ENCODE data around the gene TIMM13. TPM values are rescaled to one million over a fixed set of nuclear protein-coding genes. Genes with fewer than 3 reads are reported as not detected.

Gene TIMM13
- total RNA-seq, 4 donors from 2014 or later: 28.8 to 43.6 (median 41.1) TPM

DNA sequence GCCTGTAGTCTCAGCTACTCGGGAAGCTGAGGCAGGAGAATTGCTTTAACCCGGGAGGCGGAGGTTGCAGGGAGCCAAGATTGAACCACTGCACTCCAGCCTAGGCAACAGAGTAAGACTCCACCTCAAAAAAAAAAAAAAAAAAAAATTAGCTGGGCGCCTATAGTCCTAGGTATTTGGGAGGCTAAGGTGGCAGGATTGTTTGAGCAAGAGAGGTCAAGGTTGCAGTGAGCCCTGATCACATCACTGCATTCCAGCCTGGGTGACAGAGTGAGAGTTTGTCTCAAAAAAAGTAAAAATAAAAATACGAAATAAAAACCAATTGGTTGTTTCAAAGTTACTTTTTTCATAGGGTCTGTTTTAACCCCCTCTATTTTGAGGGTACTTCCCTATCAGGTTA is 30.7 kb upstream of the TIMM13 start:
- DNase-seq (ENCODE audit: low spot score): no peak
- no peak for ATAC-seq (ENCODE audit: low FRiP score)
- TF ChIP-seq, protein P1, sequence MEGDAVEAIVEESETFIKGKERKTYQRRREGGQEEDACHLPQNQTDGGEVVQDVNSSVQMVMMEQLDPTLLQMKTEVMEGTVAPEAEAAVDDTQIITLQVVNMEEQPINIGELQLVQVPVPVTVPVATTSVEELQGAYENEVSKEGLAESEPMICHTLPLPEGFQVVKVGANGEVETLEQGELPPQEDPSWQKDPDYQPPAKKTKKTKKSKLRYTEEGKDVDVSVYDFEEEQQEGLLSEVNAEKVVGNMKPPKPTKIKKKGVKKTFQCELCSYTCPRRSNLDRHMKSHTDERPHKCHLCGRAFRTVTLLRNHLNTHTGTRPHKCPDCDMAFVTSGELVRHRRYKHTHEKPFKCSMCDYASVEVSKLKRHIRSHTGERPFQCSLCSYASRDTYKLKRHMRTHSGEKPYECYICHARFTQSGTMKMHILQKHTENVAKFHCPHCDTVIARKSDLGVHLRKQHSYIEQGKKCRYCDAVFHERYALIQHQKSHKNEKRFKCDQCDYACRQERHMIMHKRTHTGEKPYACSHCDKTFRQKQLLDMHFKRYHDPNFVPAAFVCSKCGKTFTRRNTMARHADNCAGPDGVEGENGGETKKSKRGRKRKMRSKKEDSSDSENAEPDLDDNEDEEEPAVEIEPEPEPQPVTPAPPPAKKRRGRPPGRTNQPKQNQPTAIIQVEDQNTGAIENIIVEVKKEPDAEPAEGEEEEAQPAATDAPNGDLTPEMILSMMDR (IDR thresholded peaks at IDR 0.05): no peak

DNA sequence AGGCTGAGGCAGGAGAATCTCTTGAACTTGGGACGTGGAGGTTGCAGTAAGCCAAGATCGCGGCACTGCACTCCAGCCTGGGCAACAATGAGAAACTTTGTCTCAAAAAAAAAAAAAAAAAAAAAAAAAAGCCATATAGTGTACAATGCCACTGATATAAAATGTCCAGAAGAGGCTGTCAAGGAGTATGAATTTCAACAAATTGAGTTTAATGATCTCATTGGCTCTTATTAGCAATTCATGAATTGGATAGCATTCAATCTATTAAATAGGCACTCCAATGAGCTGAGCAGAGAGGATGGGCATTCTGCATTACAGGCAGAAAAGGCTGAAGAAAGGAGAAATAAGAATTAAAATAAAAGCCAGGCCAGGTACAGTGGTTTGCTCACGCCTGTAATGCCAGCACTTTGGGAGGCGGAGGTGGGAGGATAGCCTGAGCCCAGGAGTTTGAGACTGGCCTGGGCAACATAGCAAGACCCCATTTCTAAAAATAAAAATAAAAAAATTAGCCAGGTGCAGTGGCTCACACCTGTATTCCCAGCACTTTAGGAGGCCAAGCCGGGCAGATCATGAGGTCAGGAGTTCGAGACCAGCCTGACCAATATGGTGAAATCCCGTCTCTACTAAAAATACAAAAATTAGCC is 30.1 kb upstream of the TIMM13 start:
- ATAC-seq (ENCODE audit: low FRiP score) (no peak), DNase-seq (ENCODE audit: low spot score) (no peak)
- TF ChIP-seq, protein P1 (IDR thresholded peaks at IDR 0.05): no peak

DNA sequence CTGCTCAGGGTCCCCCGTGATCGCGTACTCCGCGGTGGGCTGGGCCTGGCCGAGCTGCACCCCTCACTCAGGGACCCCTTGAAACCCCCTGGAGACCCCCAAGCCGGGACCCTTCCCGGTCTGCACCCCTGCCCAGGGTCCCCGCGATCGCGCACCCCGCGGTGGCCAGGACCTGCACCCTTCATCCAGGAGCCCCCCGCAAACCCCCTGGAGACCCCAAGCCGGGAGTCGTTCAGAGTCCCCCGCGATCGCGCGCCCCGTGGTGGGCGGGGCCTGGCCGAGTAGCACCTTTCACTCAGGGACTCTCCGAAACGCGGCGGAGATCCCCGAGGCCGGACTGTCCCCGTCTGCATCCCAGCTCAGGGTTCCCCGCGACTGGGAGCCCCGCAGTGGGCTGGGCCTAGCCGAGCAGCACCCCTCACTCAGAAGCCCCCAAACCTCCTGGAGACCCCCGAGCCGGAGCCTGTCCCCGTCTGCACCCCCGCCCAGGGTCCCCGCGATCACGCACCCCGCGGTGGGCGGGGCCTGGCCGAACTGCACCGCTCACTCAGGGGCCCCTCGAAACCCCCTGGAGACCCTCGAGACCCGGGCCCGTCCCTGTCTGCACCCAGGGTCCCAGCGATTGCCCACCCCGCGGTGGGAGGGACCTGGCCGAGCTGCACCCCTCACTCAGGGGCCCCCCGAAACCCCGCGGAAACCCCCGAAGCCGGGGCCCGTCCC is 28.6 kb upstream of the TIMM13 start:
- TF ChIP-seq, protein P1 (IDR thresholded peaks at IDR 0.05): no peak
- DNase-seq (ENCODE audit: low spot score) (peak; percentile 36), ATAC-seq (ENCODE audit: low FRiP score) (peak; percentile 55)

DNA sequence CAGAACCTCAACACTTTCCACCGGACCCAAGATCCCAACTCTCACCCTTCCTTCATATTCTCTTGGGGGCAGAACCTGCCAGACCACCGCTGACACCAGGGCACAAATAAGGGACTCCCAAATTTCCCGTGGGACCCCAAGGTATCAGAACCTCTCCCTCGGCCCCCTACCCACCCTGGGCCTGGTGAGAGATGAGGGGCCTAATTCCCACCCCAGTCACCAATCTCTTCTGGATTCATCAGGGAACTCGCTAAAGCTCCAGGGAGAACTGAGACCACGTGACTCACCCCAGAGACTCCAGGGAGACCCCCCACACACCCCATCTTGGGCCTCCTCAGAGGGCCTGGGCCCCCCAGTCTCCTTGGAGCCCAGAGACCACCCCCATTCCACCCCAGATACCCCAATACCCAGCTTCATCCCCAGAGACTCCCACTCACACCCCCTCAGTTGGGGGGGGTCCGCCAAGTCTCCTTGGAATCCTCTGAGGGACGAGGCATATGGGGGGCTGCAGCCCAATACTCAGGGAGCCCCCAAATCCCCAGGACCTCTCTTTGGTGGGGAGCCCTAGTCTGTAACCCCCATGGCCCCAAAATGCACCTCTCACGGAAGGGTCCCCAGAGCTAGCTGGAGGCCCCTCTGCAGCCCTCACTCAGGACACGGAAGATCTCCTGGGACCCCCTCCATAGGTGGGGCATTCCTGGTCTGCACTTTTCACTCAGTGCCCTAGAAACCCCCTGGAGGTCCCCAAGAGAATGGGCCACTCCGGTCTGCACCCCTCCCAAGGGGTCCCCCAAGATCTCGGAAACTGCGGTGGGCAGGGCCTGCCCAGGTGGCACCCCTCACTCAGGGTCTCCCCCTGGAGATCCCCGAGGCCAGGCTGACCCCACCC is 27.8 kb upstream of the TIMM13 start:
- no peak for DNase-seq (ENCODE audit: low spot score)
- TF ChIP-seq, protein P1 (IDR thresholded peaks at IDR 0.05): no peak
- no peak for ATAC-seq (ENCODE audit: low FRiP score)

DNA sequence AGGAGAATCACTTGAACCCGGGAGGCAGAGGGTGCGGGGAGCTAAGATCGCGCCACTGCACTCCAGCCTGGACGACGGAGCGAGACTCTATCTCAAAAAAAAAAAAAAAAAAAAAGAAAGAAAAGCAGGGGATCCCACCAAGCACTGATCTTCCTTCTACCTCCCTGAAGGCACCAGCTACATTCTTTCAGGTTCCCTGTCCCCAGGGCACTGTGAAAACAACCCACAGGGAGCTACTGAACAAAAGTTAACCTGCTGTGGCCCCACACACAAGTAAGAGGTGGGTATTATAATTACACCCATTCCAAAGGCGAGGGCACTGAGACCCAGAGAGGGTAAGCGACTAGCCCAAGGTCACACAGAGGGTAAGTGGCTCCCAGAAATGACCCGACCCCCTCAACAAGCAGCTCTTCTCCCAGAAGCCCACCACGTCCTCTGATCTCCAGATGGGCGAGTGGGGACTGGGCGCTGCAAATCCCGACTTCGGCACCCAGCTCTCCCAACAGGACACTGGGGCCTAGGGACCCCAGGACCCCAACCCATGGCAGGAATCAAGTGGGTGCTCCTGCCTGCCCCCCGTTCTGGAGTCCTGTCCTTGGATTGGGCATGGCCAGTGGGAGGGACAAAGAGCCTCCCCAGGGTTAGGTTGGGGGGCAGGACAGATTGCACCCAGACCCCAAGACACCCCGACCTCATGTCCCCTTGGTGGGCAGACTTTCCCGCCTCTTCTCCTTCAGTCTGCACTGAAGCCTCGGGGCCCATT is 27.0 kb upstream of the TIMM13 start:
- TF ChIP-seq, protein P1 (IDR thresholded peaks at IDR 0.05): no peak
- DNase-seq (ENCODE audit: low spot score) (no peak), ATAC-seq (ENCODE audit: low FRiP score) (no peak)

DNA sequence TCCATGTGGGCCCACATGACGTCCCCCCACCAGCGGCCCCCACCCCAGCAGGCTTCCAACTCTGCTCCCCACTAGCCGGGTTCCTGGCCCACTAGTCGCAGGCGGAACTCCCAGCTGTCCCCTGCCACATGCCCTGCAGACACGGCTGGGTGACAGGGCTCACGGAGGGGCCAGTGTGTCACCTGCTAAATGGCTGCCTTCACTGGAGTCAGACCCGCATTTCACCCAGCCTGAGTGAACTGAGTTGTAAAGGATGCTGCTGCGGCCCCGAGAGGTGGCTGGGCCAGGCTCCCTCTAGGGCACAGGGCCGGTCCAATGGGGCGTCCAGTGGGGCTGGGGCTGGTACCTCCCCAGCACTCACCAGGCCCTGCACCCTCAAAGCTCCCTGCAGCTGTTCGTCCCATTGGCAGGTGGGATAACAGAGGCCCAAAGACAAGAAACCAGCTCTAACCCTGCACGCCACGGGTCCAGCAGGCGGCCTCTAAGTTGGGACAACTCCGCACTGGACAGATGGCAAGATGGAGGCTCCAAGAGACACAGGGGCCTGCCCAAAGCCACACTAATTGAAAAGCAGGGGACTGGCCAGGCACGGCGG is 26.1 kb upstream of the TIMM13 start:
- ATAC-seq (ENCODE audit: low FRiP score): no peak
- TF ChIP-seq, protein P1 (IDR thresholded peaks at IDR 0.05): no peak

More for the DNA sequence above, 26.1 kb upstream of the TIMM13 start:
- DNase-seq (ENCODE audit: low spot score): no peak

All from omental fat pad (tissue), 4 donors.